ENCODE results near the gene WNT2B. TPM values are rescaled to one million over a fixed set of nuclear protein-coding genes. Genes with fewer than 3 reads are reported as not detected.

WNT2B gene
- total and polyA plus RNA-seq, 2 donors (not counting 3 experiments of a cell fraction or from before 2014, with no cell fraction given) = 1.5 to 3.6 TPM

DNA sequence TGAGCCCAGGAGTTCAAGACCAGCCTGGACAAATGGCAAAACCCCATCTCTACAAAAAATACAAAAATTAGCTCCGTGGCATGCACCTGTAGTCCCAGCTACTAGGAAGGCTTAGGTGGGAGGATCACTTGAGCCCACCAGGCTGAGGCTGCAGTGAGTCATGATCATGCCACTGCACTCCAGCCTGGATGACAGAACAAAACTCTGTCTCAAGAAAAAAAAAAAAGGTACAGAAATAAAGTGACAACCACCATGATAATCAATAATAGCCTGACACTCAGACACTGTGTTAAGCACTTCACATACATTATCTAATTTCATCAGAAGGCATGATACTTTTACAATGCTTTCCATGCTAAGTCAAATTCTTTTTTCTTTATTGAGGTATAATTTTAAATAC lies 57.0 kb downstream of the WNT2B start:
- TF ChIP-seq EZH2 (IDR thresholded peaks at IDR 0.05; ENCODE audit: borderline replicate concordance, low read depth, low read length, severe bottlenecking) (no peak), JUN (IDR thresholded peaks at IDR 0.05; ENCODE audit: borderline replicate concordance, insufficient read depth, insufficient read length, low read depth) (no peak), POLR2A (IDR thresholded peaks at IDR 0.05; ENCODE audit: low read depth, low read length) (no peak), POLR2AphosphoS5 (IDR thresholded peaks at IDR 0.05; ENCODE audit: insufficient read depth, low read depth, low read length) (no peak), MYC (IDR thresholded peaks at IDR 0.05; ENCODE audit: low read depth, low read length) (no peak), GATA2 (IDR thresholded peaks at IDR 0.05; ENCODE audit: insufficient read depth, insufficient read length, low read depth, low read length) (no peak), FOS (IDR thresholded peaks at IDR 0.05; ENCODE audit: borderline replicate concordance, insufficient read depth, low read length) (no peak)
- TF ChIP-seq, protein P1, sequence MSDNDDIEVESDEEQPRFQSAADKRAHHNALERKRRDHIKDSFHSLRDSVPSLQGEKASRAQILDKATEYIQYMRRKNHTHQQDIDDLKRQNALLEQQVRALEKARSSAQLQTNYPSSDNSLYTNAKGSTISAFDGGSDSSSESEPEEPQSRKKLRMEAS (IDR thresholded peaks at IDR 0.05; ENCODE audit: insufficient read depth, insufficient read length) = no peak
- TF ChIP-seq, protein P2, sequence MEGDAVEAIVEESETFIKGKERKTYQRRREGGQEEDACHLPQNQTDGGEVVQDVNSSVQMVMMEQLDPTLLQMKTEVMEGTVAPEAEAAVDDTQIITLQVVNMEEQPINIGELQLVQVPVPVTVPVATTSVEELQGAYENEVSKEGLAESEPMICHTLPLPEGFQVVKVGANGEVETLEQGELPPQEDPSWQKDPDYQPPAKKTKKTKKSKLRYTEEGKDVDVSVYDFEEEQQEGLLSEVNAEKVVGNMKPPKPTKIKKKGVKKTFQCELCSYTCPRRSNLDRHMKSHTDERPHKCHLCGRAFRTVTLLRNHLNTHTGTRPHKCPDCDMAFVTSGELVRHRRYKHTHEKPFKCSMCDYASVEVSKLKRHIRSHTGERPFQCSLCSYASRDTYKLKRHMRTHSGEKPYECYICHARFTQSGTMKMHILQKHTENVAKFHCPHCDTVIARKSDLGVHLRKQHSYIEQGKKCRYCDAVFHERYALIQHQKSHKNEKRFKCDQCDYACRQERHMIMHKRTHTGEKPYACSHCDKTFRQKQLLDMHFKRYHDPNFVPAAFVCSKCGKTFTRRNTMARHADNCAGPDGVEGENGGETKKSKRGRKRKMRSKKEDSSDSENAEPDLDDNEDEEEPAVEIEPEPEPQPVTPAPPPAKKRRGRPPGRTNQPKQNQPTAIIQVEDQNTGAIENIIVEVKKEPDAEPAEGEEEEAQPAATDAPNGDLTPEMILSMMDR (IDR thresholded peaks at IDR 0.05; ENCODE audit: extremely low read depth in 1 of 2, insufficient read depth in 1 of 2, low read depth in 1 of 2, low read length in 2 of 2) = no peak
- no peaks in the 10 kb centered on the region for H4K20me1 ChIP-seq (replicated peaks; ENCODE audit: control insufficient read depth, extremely low read depth, insufficient read depth, low read length)
- POLR2A ChIA-PET = no interaction called here
- intact Hi-C loops (cut with micrococcal nuclease) (loop anchor here (2.0 kb wide), 1 partner anchor 21 kb away; no protein-coding TSS in a partner anchor), dilution Hi-C loops (cut with MboI; ENCODE audit: extremely low pct_ligation_motif_present, low sequenced_read_pairs) (no loop called here)
- no peak overlapping the region for H3K9ac ChIP-seq (replicated peaks; ENCODE audit: extremely low read depth, insufficient read depth, low read length)
- H3K27ac ChIP-seq (ENCODE audit: insufficient read depth, low read depth, low read length) = no peak overlapping the region
- no peaks in the 10 kb centered on the region for H3K9me3 ChIP-seq (replicated peaks; ENCODE audit: control insufficient read depth, insufficient read depth, low read length)
- H3K4me2 ChIP-seq (ENCODE audit: insufficient read depth, low read length) = no peak overlapping the region
- no peak for DNase-seq (ENCODE audit: low read depth, low spot score)
- no peak for FAIRE-seq
- H3K27me3 ChIP-seq (ENCODE audit: control insufficient read depth in 2 of 2, insufficient read depth in 2 of 2, low read length in 2 of 2) = no peaks in the 10 kb centered on the region
- H3K79me2 ChIP-seq (ENCODE audit: control insufficient read depth, insufficient read depth, low read length) = no peaks in the 10 kb centered on the region
- no peak overlapping the region for H2AFZ ChIP-seq (ENCODE audit: low read depth, low read length)
- H3K4me3 ChIP-seq (replicated peaks in 1 of 3; ENCODE audit: insufficient read depth in 1 of 3, low read depth in 1 of 3, low read length in 3 of 3) = no peak overlapping the region
- no peaks in the 10 kb centered on the region for H3K36me3 ChIP-seq (ENCODE audit: control insufficient read depth in 2 of 2, extremely low read depth in 1 of 2, insufficient read depth in 2 of 2, low read length in 2 of 2)
- CTCF ChIA-PET = no interaction called here
- no TSS peak for BruUV-seq (replicated peaks)
- peaks cover 8% of the 10 kb centered on the region for H3K4me1 ChIP-seq (ENCODE audit: control insufficient read depth, extremely low read depth, insufficient read depth, low read length)
- no peaks in the 10 kb centered on the region for H3K9me1 ChIP-seq (replicated peaks; ENCODE audit: control insufficient read depth, extremely low read depth, insufficient read depth, low read length)
